ENCODE data around the gene ANKS1A. TPM values are rescaled to one million over a fixed set of nuclear protein-coding genes. Genes with fewer than 3 reads are reported as not detected.
A peak's percentile ranks its signal among the peaks of the same experiment; 100 is the strongest.
"Not testable (repeated sequence)": the region's sequence is repeated elsewhere in the genome, so short reads cannot be mapped to it uniquely, and the experiment has no call there.

The ANKS1A gene
- polyA plus RNA-seq (ENCODE audit: insufficient read length in 3 of 3): 10 to 100 TPM; 36.4 to 53.5 (median 45.4) TPM
- long read RNA-seq, donor 1: 0 reads
- long read RNA-seq, donor 2: 0 reads
- long read RNA-seq, donor 3, full-length matches to known transcripts: 2 of 2 reads
- long read RNA-seq, donor 3, partial matches to known transcripts: 0 of 2 reads
- long read RNA-seq, donor 3, other reads (novel, unspliced or antisense): 0 of 2 reads
- long read RNA-seq, donor 4, partial matches to known transcripts: 30 of 30 reads
- long read RNA-seq, donor 4, other reads (novel, unspliced or antisense): 0 of 30 reads
- long read RNA-seq, donor 5: 0 reads
- long read RNA-seq, donor 6: 0 reads
- long read RNA-seq, donor 7: 0 reads
- long read RNA-seq, donor 8: 0 reads
- long read RNA-seq, donor 9: 0 reads
- long read RNA-seq, donor 10, partial matches to known transcripts: 34 of 34 reads
- long read RNA-seq, donor 10, other reads (novel, unspliced or antisense): 0 of 34 reads
- long read RNA-seq, donor 11: 0 reads
- long read RNA-seq, donor 12: 0 reads
- long read RNA-seq, donor 13: 0 reads
- long read RNA-seq, donor 14, partial matches to known transcripts: 11 of 11 reads
- long read RNA-seq, donor 14, other reads (novel, unspliced or antisense): 0 of 11 reads
- long read RNA-seq, donor 15: 0 reads
- long read RNA-seq, donor 16, full-length matches to known transcripts: 2 of 61 reads
- long read RNA-seq, donor 16, partial matches to known transcripts: 44 of 61 reads
- long read RNA-seq, donor 16, other reads (novel, unspliced or antisense): 15 of 61 reads

- peak; percentile 58 to 81 (median 77) for DNase-seq (ENCODE audit: extremely low read depth in 1 of 11, low read depth in 9 of 11, low spot score in 4 of 11)
Measured at GRCh38 chr6:34888874-34889555, at the start of gene ANKS1A. TSS of gene ANKS1A (plus strand) at chr6:34889255. CDS start at chr6:34889403, 148 bp downstream.

- no peak for DNase-seq (ENCODE audit: extremely low read depth in 1 of 11, low read depth in 9 of 11, low spot score in 4 of 11)
Measured at GRCh38 chr6:34839666-34840352, 49.2 kb upstream of the ANKS1A start.

GRCh38 chr6:34849066-34849465 is 40.0 kb upstream of the ANKS1A start:
- not testable (repeated sequence) for DNase-seq (ENCODE audit: extremely low read depth in 1 of 11, low read depth in 9 of 11, low spot score in 4 of 11)

- DNase-seq (ENCODE audit: extremely low read depth in 1 of 11, low read depth in 9 of 11, low spot score in 4 of 11): no peak
Measured at GRCh38 chr6:34851361-34851760, 37.7 kb upstream of the ANKS1A start.

- DNase-seq (ENCODE audit: extremely low read depth in 1 of 11, low read depth in 9 of 11, low spot score in 4 of 11): no peak
Measured at GRCh38 chr6:34852406-34853085, 36.5 kb upstream of the ANKS1A start.

GRCh38 chr6:34855463-34855862 is 33.6 kb upstream of the ANKS1A start:
- DNase-seq (ENCODE audit: extremely low read depth in 1 of 11, low read depth in 9 of 11, low spot score in 4 of 11): no peak

- DNase-seq (ENCODE audit: extremely low read depth in 1 of 11, low read depth in 9 of 11, low spot score in 4 of 11): no peak
Measured at GRCh38 chr6:34858681-34859080, 30.4 kb upstream of the ANKS1A start.

GRCh38 chr6:34859951-34860350 is 29.1 kb upstream of the ANKS1A start:
- no peak for DNase-seq (ENCODE audit: extremely low read depth in 1 of 11, low read depth in 9 of 11, low spot score in 4 of 11)

- no peak for DNase-seq (ENCODE audit: extremely low read depth in 1 of 11, low read depth in 9 of 11, low spot score in 4 of 11)
Measured at GRCh38 chr6:34860776-34861175, 28.3 kb upstream of the ANKS1A start.

GRCh38 chr6:34864007-34864406 is 25.0 kb upstream of the ANKS1A start:
- DNase-seq (ENCODE audit: extremely low read depth in 1 of 11, low read depth in 9 of 11, low spot score in 4 of 11): no peak

GRCh38 chr6:34865107-34865506 is 23.9 kb upstream of the ANKS1A start:
- peak in 2 of 11 donors; percentile 1 to 3 for DNase-seq (ENCODE audit: extremely low read depth in 1 of 11, low read depth in 9 of 11, low spot score in 4 of 11)

GRCh38 chr6:34866509-34866908 is 22.5 kb upstream of the ANKS1A start:
- DNase-seq (ENCODE audit: extremely low read depth in 1 of 11, low read depth in 9 of 11, low spot score in 4 of 11): no peak

- no peak for DNase-seq (ENCODE audit: extremely low read depth in 1 of 11, low read depth in 9 of 11, low spot score in 4 of 11)
Measured at GRCh38 chr6:34867484-34867883, 21.6 kb upstream of the ANKS1A start.

- DNase-seq (ENCODE audit: extremely low read depth in 1 of 11, low read depth in 9 of 11, low spot score in 4 of 11): no peak
Measured at GRCh38 chr6:34871853-34872252, 17.2 kb upstream of the ANKS1A start.

- no peak for DNase-seq (ENCODE audit: extremely low read depth in 1 of 11, low read depth in 9 of 11, low spot score in 4 of 11)
Measured at GRCh38 chr6:34872332-34872731, 16.7 kb upstream of the ANKS1A start.

- no peak for DNase-seq (ENCODE audit: extremely low read depth in 1 of 11, low read depth in 9 of 11, low spot score in 4 of 11)
Measured at GRCh38 chr6:34875292-34876213, 13.5 kb upstream of the ANKS1A start.

GRCh38 chr6:34876472-34876871 is 12.6 kb upstream of the ANKS1A start:
- no peak for DNase-seq (ENCODE audit: extremely low read depth in 1 of 11, low read depth in 9 of 11, low spot score in 4 of 11)

- DNase-seq (ENCODE audit: extremely low read depth in 1 of 11, low read depth in 9 of 11, low spot score in 4 of 11): no peak
Measured at GRCh38 chr6:34877259-34877658, 11.8 kb upstream of the ANKS1A start.
